SK-N-SH treated with all-trans-retinoic acid at 6 μM for 48 hours (cell line): ENCODE data around the gene PCED1A.

Experiments used
- ATAC-seq: fragments of 200-7000 bp; cut with Tn5 transposase; 3 replicates; pipeline ENCODE4 v1.9.1; 2020; ENCODE audit warnings: mild to moderate bottlenecking, moderate library complexity
- ARNTL ChIP-seq: fragments of 450-650 bp; formaldehyde crosslinking; IDR thresholded peaks from 2 replicates; pipeline ENCODE4 v1.5.0; 2020; ENCODE audit warnings: low read depth, mild to moderate bottlenecking, moderate library complexity, borderline replicate concordance
- BACH2 ChIP-seq: fragments of 250-450 bp; sonication (Bioruptor Pico); IDR thresholded peaks from 2 replicates; pipeline ENCODE4 v1.9.0; 2021; ENCODE audit warnings: mild to moderate bottlenecking, borderline replicate concordance
- CREB5 ChIP-seq: fragments of 250-450 bp; sonication (Bioruptor Pico); IDR thresholded peaks from 2 replicates; pipeline ENCODE4 v1.5.1; 2020; ENCODE audit warnings: low read depth, mild to moderate bottlenecking, moderate library complexity
- CSDC2 ChIP-seq: fragments of 250-450 bp; sonication (Bioruptor Pico); IDR thresholded peaks from 2 replicates; pipeline ENCODE4 v1.5.0; 2020; ENCODE audit warnings: mild to moderate bottlenecking, moderate library complexity
- ESRRG ChIP-seq: fragments of 250-450 bp; sonication (Bioruptor Pico); IDR thresholded peaks from 2 replicates; pipeline ENCODE4 v1.6.1; 2021; ENCODE audit warnings: mild to moderate bottlenecking
- GLIS3 ChIP-seq: fragments of 250-450 bp; sonication (Bioruptor Pico); IDR thresholded peaks from 2 replicates; pipeline ENCODE4 v1.5.0; 2020; ENCODE audit warnings: mild to moderate bottlenecking, moderate library complexity
- ISL1 ChIP-seq: fragments of 250-450 bp; sonication (Bioruptor Pico); IDR thresholded peaks from 2 replicates; pipeline ENCODE4 v2.1.2; 2022; ENCODE audit warnings: mild to moderate bottlenecking, moderate library complexity
- OSR1 ChIP-seq: fragments of 250-450 bp; sonication (Bioruptor Pico); IDR thresholded peaks from 2 replicates; pipeline ENCODE4 v1.8.0; 2022; ENCODE audit warnings: moderate library complexity, mild to moderate bottlenecking, inconsistent platforms
- POU6F1 ChIP-seq: fragments of 250-450 bp; sonication (Bioruptor Pico); IDR thresholded peaks from 2 replicates; pipeline ENCODE4 v1.8.0; 2021; ENCODE audit warnings: low read depth, mild to moderate bottlenecking, moderate library complexity, borderline replicate concordance
- PPARA ChIP-seq: fragments of 250-450 bp; sonication (Bioruptor Pico); IDR thresholded peaks from 2 replicates; pipeline ENCODE4 v1.5.0; 2020; ENCODE audit warnings: mild to moderate bottlenecking, borderline replicate concordance
- RARB ChIP-seq: fragments of 250-450 bp; sonication (Bioruptor Pico); IDR thresholded peaks from 2 replicates; pipeline ENCODE4 v1.8.0; 2021; ENCODE audit warnings: mild to moderate bottlenecking, moderate library complexity
- TCF4 ChIP-seq: fragments of 250-450 bp; sonication (Bioruptor Pico); IDR thresholded peaks from 2 replicates; pipeline ENCODE4 v1.8.0; 2021; ENCODE audit warnings: mild to moderate bottlenecking, moderate library complexity, borderline replicate concordance
- TOX ChIP-seq: fragments of 250-450 bp; sonication (Bioruptor Pico); IDR thresholded peaks from 2 replicates; pipeline ENCODE4 v1.8.0; 2021; ENCODE audit warnings: mild to moderate bottlenecking, moderate library complexity, borderline replicate concordance
- ZC3H10 ChIP-seq: fragments of 250-450 bp; sonication (Bioruptor Pico); IDR thresholded peaks from 2 replicates; pipeline ENCODE4 v1.5.1; 2021; ENCODE audit warnings: mild to moderate bottlenecking, moderate library complexity
- ZFP3 ChIP-seq: fragments of 250-450 bp; sonication (Bioruptor Pico); IDR thresholded peaks from 2 replicates; pipeline ENCODE4 v1.5.0; 2020; ENCODE audit warnings: mild to moderate bottlenecking, moderate library complexity
- ZFP30 ChIP-seq: fragments of 450-650 bp; formaldehyde crosslinking; IDR thresholded peaks from 2 replicates; pipeline ENCODE4 v1.5.0; 2022; ENCODE audit warnings: mild to moderate bottlenecking, moderate library complexity
- ZNF565 ChIP-seq: fragments of 450-650 bp; formaldehyde crosslinking; conservative IDR thresholded peaks from 2 replicates; pipeline ENCODE4 v1.5.0; 2020; ENCODE audit warnings: low read depth, mild to moderate bottlenecking, moderate library complexity
- ZNF70 ChIP-seq: fragments of 450-650 bp; formaldehyde crosslinking; IDR thresholded peaks from 2 replicates; pipeline ENCODE4 v1.5.0; 2020; ENCODE audit warnings: mild to moderate bottlenecking, moderate library complexity
- ZNF8 ChIP-seq: fragments of 450-650 bp; formaldehyde crosslinking; IDR thresholded peaks from 2 replicates; pipeline ENCODE4 v1.5.0; 2020; ENCODE audit warnings: mild to moderate bottlenecking, moderate library complexity
- TF ChIP-seq, protein P1 (sequence below): fragments of 250-450 bp; sonication (Bioruptor Pico); IDR thresholded peaks from 2 replicates; pipeline ENCODE4 v1.5.1; 2021; ENCODE audit warnings: mild to moderate bottlenecking, moderate library complexity
- TF ChIP-seq, protein P2 (sequence below): fragments of 250-450 bp; sonication (Bioruptor Pico); IDR thresholded peaks from 2 replicates; pipeline ENCODE4 v1.8.0; 2020; ENCODE audit warnings: mild to moderate bottlenecking, moderate library complexity, borderline replicate concordance

The PCED1A gene

DNA sequence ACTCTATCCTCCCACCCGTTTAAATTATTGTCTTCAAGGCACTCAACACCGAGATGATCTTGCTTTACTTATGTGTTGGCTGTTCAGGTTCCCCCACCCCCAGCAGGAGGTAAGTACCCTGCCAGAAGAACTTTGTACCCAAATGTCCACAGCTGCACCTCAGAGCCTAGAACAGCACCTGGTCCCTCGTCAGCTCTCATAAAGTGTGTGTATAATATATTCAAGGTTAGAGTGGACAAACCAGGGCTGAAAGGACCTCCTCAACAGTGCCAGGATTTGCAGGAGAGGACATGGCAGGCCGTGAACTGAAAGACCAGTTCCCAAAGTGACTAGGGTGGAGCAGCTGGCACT lies 34.1 kb downstream of the PCED1A start:
- no peak for ATAC-seq

GRCh38 chr20:2805689-2806350 lies 34.6 kb downstream of the PCED1A start:
- no peak for ATAC-seq
- TF ChIP-seq ZC3H10 (CRISPR knock-in tag) (no peak), BACH2 (CRISPR knock-in tag) (no peak), ISL1 (CRISPR knock-in tag) (no peak), TCF4 (CRISPR knock-in tag) (no peak), ZFP3 (no peak), RARB (CRISPR knock-in tag) (no peak), ZFP30 (CRISPR knock-in tag) (no peak), ZNF565 (CRISPR knock-in tag) (no peak), OSR1 (CRISPR knock-in tag) (no peak), CREB5 (CRISPR knock-in tag) (no peak), GLIS3 (no peak), POU6F1 (CRISPR knock-in tag) (no peak), PPARA (CRISPR knock-in tag) (no peak)
- TF ChIP-seq, protein P1, sequence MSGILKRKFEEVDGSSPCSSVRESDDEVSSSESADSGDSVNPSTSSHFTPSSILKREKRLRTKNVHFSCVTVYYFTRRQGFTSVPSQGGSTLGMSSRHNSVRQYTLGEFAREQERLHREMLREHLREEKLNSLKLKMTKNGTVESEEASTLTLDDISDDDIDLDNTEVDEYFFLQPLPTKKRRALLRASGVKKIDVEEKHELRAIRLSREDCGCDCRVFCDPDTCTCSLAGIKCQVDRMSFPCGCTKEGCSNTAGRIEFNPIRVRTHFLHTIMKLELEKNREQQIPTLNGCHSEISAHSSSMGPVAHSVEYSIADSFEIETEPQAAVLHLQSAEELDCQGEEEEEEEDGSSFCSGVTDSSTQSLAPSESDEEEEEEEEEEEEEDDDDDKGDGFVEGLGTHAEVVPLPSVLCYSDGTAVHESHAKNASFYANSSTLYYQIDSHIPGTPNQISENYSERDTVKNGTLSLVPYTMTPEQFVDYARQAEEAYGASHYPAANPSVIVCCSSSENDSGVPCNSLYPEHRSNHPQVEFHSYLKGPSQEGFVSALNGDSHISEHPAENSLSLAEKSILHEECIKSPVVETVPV (CRISPR knock-in tag), result no peak
- TF ChIP-seq, protein P2, sequence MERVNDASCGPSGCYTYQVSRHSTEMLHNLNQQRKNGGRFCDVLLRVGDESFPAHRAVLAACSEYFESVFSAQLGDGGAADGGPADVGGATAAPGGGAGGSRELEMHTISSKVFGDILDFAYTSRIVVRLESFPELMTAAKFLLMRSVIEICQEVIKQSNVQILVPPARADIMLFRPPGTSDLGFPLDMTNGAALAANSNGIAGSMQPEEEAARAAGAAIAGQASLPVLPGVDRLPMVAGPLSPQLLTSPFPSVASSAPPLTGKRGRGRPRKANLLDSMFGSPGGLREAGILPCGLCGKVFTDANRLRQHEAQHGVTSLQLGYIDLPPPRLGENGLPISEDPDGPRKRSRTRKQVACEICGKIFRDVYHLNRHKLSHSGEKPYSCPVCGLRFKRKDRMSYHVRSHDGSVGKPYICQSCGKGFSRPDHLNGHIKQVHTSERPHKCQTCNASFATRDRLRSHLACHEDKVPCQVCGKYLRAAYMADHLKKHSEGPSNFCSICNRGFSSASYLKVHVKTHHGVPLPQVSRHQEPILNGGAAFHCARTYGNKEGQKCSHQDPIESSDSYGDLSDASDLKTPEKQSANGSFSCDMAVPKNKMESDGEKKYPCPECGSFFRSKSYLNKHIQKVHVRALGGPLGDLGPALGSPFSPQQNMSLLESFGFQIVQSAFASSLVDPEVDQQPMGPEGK (CRISPR knock-in tag), result no peak

More for the DNA sequence above, 34.1 kb downstream of the PCED1A start:
- no peak for TF ChIP-seq RARB (CRISPR knock-in tag)
- TF ChIP-seq PPARA (CRISPR knock-in tag), result no peak
- TF ChIP-seq CSDC2 (CRISPR knock-in tag), result no peak
- no peak for TF ChIP-seq TOX
- no peak for TF ChIP-seq ZNF70 (CRISPR knock-in tag)
- no peak for TF ChIP-seq ZFP30 (CRISPR knock-in tag)
- TF ChIP-seq ZFP3, result no peak
- no peak for TF ChIP-seq ISL1 (CRISPR knock-in tag)
- no peak for TF ChIP-seq CREB5 (CRISPR knock-in tag)
- TF ChIP-seq ESRRG (CRISPR knock-in tag), result no peak
- no peak for TF ChIP-seq ZC3H10 (CRISPR knock-in tag)
- no peak for TF ChIP-seq TCF4 (CRISPR knock-in tag)
- TF ChIP-seq POU6F1 (CRISPR knock-in tag), result no peak
- TF ChIP-seq ARNTL (CRISPR knock-in tag), result no peak
- TF ChIP-seq ZNF8 (CRISPR knock-in tag), result no peak
- TF ChIP-seq, protein P2 (CRISPR knock-in tag), result no peak
- TF ChIP-seq ZNF565 (CRISPR knock-in tag), result no peak
- TF ChIP-seq, protein P1 (CRISPR knock-in tag), result no peak
- TF ChIP-seq GLIS3, result no peak
- TF ChIP-seq BACH2 (CRISPR knock-in tag), result no peak
